Measurements from ENCODE around the gene GAS6.

Gene GAS6

DNA sequence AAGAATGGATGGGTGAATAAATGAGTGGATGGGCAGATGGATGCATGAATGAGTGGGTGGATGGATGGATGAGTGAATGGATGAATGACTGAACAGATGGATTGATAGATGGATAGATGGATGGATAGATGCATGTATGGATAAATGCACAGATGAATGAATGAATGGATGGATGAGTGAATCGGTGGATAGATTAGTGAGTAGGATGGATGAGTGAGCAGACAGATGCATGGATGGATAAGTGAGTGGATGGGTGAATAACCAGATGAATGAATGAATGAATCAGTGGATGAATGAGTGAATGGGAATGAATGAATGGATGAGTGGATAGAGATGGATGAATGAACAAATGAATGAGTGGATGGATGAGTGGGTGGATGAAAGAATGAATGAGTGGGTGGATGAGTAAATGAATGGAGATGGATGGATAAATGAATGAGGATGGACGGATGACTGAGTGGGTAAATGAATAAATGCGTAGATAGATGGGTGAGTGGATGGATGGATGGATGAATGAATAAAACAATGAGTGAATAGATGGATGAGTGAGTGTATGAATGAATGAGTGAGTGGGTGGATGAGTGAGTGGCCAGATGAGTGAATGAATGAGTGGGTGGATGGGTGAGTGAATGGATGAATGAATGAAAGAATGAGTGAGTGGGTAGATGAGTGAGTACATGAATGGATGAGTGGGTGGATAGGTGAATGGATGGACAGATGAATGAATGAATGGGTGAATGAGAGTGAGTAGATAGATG lies 13.0 kb downstream of the GAS6 start:
- no peak for DNase-seq

DNA sequence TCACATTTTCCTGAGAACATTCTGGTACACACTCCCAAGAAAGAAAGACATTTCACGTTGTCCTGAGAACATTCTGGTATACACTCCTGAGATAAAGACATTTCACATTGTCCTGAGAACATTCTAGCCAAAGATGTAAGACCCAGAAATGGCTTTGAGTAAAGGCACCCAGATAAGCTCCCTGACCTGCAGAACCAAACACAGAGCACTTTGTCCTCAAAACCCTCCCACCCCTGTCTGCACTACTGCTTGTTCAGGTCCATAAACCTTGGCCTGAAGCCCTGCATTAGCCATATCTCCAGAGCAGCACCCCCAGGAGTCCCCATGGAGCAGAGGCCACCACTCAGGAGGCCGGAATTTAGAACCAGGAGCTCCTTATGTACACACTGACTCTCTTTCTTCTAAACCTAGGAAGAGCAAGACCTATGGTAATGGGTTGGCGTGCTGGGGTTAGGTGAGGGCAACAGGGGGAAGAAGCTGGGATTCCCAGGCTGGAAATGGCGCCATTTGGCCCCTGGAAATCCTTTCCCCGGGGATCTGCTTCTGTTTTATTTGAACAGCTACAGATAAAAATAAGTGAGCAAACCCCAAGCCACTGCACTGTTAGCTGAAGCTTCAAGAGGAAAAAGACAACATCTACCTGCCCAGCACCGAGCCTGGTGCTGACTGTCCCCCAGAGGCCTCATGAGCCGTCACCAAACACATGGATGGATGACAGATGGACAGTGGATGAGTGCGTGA lies 13.7 kb downstream of the GAS6 start:
- DNase-seq = no peak

DNA sequence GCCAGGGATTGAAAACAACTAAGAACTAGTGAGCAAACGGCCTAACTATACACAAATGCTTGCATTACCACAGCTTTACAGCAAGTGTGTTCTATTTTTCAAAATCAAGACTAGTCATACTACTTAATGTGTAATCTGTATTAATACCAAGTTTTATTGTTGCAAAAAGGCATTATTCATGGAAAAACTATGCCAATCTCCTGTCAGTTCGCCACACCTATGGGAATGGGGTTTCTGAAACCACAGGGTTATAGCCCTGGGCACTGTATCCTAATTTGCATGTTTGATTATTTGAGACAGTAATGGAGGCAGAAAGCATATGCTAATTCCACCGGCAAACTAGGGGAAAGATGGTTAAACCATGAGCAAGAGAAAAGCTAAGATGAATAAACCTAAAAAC lies 14.3 kb downstream of the GAS6 start:
- DNase-seq = no peak

DNA sequence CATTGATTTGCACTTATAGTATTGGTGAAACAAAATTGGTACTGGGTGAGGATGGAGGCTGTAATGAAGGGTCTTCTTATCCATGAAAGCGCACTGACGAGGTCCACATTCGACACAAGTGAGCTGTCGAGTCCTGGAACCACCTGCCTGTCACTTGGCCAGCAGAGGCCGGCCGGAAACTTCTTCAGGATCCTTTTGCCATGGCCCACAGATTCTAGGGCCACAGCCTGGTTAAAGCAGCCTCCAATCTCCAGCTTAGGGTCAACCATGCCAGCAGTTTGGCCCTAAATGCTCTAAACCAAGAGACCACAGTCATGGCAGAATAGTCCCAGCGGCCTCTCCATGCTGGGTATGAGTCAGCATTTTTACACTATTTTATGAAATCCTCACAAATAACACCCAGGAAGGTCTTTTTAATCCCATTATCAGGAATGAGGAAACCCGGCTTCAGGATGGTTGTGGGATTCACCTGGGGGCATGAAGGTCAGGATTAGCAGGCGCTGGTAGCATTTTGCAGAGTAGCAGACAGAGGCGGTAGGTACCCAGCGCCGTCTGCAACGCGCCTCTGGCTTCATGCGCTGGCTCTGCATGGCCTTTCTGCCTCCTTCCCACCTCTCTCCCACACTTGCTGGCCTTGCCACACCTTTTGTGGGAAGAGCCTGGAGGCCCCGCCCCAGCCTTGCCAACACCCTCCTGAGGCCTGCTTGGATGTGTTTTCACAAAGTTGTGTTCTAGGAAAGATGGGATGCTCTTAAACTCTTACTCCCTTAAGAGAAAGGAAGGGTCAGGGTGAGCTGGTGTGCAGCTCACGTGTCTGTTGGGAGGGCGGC lies 15.2 kb downstream of the GAS6 start:
- no peak for DNase-seq

DNA sequence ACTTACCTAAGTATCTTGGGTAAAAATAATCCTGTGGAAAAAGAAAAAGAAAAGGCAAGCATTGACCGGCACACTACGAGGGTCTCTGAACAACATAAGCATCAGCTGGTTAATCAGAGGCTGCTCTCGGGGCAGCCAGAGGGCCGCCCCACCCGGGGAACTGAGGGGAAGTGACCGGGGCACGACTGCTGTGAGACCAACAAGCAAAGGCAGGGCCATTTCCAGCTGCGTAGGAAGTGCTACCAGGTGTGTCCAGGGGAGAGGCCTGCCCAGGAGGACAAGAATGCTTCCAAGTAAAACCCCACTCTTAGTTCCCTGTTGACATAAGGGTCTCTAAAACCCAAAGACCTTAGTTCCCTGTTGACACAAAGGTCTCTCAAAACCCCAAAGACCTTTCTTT lies 15.9 kb downstream of the GAS6 start:
- no peak for DNase-seq

DNA sequence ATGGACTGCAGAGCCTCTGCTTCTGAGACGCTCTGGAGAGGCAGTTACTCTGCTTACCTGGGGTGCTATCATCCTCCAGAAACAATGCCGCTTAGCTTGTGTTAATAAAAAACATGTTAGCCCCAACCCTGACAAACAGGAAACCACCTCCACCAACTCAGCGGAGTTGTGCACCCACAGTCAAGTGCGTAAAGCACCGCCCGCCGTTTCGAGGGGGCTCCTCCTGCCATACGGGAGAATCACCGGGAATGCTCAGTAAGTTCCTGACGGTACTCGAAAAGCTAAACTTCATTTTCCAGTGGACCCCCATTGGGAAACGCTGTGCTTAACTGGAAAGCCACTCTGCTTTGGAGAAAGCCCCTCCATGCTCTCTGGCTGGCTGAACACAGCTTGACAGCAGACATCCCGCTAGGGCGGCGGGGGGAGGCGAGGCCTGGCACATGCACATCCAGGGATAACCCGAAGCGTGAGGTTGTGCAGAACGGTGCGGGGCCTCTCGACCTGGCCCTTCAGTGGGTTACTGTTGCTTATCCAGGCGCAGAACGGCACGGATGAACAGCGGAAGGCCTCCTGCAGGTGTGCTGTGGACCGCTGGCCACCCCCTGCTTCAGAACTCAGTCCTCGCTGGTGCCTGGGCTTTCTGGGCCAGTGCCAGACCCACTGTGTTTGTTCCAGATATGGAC lies 17.1 kb downstream of the GAS6 start:
- DNase-seq = no peak

DNA sequence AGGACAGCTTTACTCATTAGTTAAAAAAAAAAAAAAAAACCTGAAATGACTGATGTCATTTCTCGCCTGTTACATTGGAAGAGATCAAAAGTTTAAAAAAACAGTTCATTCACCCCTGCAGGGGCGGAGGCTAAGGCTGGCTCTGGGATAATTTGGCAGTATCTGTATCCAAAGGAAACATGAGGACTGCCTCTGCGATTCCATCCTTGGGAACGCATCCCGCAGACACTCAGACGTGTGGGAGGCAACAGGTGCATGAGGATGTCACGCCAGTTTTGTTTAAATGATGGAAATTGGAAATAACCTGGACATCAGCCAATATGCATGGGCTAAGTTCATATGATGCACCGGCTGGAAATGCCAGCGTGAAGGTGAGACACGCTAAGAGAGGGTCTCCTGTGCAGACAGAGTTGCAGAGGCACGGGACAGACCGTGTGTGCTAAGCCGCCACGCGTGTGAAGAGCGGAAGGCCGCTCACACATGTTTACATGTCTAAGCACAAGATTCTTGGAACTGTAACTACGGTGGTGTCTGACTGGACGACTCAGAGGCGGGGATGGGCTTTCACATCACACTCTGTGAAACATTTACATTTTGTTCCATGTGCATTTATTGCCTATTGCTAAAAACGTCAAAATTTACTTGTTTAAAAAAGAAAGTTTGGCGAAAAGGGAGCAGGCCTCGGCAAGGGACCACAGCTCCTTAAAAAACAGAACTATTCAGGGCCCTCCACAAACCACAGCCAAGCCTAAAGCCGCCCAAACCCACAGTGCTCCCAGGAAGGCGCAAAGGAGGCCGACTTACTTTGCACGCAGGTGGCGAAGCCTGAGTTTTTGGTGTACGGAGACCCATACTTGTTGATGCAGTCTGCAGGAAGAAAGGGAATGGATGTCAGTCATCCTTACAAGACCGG lies 17.9 kb downstream of the GAS6 start:
- no peak for DNase-seq

DNA sequence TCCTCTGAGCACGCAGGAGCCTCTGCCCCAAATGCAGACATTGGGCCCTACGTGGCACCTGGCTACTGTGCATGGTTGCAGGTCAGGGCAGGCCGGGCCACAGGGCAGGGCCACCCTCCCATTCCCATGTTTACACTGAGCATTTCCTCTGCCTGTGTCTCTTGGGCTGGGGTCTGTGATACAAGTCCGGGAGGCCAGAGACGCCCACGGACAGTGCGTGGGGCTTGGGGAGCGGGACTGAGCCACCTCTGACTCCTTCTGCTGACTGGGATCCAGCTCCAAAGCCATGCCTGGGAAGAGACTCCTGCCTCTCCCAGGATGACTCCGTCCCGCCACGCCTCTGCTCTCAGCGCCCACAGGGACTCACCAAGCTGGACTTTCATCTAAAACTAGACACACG lies 18.8 kb downstream of the GAS6 start:
- no peak for DNase-seq

DNA sequence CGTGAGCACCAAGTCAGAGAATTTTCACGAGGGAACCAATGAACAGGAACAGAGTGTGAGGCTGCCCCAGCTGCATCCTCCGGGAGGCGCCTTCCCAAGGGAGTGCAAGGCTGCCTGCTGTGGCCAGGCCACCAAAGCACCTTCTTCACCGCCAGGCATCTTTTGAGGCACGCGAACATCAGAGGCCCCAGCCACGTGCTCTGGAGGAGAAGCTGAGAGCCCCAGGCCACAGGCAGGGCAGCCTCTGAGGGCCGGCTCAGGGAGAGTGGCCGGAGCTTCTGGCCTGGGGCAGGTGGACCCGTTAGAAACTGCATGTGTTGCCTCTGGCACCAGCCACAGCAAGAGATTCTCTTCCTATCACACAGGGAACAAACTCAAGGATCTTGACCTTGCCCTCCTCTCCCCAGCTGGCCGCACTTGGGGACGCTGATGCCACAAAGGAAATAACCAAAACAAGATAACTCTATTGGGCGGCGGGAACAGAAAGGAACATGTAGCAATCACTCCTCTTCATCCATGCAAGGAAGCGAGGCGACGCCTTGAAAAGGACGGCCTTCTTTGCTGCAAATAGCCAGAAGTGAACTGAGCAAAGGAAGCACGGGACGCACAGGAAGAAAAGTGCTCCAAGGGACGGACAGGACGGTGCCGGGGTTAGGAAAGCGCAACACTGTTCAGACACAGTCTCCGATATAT lies 19.9 kb downstream of the GAS6 start:
- no peak for DNase-seq

DNA sequence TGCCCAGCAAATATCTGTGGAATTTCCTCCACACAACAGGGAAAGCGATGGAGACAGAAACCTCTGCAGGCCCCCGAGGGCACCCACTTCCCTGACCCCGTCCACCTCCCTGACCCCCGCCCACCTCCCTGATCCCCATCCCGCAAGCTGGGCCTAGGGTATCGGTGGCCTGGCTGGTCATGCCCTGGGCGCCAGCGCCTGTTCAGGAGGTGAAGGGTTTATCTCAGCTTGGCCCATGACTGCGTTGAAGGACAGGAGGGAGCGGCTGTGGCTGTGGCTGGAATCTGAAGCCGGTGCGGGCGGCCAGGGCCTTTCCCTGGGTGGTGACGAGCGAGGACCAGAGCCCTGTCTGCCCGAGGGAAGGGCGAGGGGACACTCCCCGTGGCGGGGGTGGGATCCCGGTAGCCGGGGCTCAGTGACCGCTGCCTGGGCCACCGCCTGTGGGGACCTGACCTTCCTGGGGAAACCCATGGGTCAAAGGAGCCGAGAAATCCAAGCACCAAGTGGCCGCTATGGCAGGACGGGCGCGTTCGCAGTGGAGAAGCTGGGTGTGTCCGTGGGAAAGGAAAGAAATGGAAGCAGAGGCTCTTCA lies 20.7 kb downstream of the GAS6 start:
- DNase-seq = no peak

DNA sequence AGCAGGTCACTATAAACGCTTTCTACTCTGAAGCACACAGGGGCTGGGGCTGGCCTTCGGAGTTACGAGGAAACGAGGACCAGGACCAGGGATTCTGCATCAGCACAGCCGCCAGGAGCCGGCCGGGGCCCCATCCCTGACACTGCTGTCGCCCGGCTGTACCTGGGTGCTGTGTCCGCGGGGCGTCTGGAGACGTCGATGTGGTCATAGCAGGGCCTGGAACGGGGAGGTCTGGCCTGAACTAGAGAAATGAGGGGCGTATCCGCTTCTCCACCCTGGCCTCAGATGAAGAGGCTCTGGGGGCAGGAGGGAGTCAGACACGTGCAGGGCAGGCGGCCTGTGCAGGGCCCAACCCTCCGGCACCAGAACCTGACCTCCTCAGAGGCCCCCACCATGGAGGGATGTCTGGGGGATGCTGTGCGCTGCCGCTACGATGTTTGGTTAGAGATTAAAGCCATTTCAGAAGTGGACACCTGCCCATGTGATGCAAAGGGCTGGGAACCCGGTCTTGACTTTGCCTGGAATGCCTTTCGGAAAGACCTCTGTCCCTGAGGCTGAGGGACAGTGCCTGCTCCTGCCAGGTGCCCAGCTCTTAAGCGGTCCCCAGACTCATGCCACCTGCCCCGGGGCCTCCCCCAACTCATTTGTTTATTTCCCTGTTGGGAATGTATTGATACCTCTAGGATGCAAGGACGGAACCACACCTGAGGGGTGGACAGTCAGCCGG lies 21.4 kb downstream of the GAS6 start:
- DNase-seq = no peak

DNA sequence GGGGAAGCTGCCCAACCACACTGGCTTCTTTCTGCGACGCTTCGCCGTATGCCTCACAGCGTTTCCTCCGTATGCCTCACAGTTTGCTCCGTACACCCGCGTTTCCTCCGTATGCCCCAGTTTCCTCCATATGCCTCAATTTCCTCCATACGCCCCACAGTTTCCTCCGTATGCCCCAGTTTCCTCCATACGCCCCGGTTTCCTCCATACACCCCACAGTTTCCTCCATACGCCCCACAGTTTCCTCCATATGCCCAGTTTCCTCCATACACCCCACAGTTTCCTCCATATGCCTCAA lies 22.6 kb downstream of the GAS6 start:
- no peak for DNase-seq

DNA sequence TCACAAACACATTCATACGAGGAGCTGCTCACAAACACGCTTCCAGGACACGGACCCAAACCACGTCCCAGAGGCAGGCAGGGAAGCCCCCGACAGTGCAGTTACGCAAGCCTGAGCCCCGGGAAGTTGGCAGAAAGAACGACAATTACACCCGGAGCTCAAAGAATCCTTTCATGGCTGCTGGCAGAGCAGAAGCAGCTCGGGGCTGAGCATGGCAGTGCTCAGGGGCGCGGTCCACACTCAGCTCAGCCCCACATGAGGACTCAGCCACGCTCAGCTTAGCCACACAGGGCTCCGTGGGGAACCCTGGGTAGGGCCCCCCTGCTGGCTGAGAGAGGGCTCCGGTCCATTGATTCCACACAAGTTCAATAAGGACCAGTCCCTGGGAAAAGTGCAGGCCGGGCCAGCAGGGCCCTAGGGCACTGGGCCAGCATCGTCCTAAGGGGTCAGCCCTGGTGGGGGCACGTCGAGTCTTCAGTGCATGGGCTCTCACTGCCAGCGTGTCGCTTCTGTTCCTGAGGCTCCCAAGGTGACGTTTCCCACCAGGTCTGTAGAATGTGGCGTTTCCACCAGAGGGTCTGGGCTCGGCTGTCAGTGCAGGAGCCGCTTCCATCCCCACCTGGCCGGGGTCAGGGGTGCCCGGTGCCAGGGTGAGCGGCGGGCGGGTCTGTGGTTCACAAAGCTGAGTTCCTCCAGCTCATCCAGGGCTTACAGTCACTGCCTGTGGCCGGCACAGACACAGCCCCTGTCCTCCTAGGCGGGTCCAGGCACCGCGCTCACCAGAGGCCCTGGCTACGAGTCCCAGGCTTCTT lies 23.1 kb downstream of the GAS6 start:
- DNase-seq = no peak

DNA sequence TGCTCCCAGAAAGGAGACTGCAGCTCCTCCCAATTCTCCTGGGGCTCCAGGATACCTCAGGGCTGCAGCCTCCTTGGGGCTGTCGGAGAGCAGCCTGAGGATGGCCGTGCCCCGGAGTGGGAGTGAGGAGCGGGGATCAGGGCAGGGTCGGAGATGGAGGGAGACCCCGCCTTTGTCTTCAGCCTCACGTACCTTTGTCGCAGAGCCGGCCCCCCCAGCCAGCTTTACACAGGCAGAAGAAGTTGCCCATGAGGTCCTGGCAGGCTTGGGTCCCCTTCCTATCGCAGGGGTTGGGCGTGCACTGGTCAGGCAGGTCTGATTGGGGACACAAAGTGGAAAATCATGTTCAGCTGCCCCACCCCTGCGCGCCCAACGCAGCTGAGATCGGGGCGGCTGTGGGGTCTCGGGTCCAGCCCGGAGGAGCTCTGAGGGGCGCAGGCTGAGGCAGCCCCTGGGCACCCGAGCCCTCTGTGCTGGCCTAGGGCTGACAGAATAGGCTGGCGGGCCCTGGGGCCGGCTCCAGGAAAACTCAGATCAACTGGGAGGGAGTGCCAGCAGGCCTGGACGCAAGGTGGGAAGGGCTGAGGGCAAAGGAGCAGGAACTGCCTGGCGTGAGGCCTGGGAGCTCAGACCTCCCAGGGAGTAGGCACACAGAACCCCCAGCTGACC lies 24.2 kb downstream of the GAS6 start:
- no peak for DNase-seq

DNA sequence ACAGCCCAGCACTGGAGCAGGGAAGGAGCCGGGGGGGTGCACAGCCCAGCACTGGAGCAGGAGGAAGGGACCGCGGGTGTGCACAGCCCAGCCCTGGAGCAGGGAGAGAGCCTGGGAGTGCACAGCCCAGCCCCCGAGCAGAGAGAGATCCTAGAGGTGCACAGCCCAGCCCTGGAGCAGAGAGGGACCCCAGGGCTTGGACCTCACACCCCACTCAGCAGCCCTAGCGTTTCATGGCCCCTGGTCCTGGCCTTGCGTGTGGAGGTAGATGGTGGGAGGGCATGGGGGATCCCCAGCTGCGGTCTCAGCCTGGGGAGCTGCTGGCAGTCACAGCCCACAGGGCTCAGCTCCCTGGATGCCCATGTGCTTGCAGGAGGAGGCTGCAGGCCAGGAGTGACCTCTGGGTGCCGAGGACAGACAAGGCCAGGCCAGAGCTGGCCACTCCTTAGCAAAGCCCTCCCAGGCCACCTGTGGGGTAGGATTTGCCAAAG lies 25.1 kb downstream of the GAS6 start:
- no peak for DNase-seq

DNA sequence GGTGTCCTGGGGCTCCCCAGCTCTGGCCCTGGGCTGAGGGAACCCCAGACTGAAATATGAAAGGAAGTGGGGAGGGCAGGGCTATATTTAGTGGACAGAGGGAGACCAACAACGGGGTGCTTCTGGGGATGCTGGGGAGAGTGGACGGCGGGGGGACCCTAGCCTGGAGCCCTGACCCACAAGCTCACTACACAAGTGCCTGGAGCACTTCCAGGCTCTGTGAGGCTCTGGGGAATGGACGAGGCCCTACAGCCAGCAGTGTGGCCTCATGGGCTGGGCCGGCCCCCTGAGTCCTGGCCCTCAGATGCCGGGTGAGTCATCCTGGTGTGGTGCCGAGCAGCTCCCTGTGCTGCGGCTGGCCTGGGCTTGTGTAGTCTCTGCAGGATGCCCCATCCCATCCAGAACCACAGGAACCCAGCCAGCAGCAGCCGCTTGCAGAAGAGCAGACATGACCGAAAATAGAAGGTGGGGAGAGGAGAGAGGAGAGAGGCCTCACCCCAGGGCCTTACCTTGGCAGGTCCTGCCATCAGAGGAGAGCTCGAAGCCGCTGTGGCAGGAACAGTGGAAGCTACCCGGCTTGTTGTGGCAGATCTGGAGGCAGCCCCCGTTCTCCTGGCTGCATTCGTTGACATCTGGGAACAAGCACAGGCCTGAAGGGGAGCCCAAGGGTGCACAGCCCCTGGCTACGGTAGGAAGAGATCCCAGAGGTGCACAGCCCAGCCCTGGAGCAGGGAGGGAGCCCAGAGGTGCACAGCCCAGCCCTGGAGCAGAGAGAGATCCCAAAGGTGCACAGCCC lies 26.1 kb downstream of the GAS6 start:
- no peak for DNase-seq

DNA sequence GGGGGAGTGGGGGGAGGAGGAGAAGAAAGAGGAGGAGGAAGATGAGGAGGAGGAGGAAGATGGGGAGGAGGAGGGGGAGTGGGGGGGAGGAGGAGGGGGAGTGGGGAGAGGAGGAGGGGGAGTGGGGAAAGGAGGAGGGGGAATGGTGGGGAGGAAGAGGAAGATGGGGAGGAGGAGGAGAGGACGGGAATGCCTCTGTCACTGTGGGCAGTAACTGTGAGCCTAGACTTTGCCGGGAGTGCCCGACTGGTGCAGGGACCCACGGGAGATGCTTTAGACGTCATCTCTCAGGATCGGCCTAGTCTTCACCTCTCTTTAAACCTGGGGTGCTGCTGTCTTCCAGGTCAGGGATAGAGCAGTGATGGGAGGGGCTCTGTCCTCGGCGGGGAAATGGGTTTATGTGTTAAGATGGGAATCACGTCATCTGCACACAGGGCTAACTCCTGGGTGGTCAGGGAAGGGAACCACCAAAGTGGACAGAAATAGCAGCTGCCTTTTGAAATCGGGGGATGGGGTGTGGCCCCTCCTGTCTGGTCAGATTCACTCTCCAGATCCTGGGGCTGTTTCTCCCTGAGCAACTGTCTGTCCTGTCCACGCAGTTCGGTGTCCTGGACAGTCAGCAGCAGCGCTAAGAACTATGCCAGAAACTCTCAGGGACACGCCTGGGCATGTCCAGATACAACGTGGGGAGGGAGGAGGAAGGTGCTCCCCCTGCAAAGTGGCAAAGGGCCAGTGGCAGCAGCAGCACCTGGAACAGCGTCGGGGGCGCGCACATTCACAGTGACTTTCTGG lies 26.9 kb downstream of the GAS6 start:
- no peak for DNase-seq
